NCI-H226 (cell line): ENCODE data around the gene TRAPPC2B.
A peak's percentile ranks its signal among the peaks of the same experiment; 100 is the strongest.

Experiments
- DNase-seq: peaks from one replicate; pipeline ENCODE4 v3.0.0-alpha.2; 2015

Gene TRAPPC2B

DNA sequence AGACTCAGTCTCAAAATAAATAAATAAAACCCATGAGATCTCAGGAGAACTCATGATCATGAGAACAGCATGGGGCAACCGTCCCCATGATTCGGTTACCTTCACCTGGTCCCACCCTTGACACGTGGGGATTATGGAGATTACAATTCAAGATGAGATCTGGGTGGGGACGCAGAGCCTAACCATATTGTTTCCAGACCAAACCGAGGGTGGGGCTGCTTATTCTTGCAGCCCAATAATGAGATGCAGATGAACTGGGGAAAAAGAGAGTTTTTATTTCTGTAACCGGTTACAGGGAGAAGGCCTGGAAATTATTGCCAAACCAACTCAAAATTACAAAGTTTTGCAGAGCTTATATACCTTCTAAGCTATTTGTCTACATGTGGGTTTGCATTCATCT, 12.8 kb downstream of the TRAPPC2B start:
- no peak for DNase-seq

DNA sequence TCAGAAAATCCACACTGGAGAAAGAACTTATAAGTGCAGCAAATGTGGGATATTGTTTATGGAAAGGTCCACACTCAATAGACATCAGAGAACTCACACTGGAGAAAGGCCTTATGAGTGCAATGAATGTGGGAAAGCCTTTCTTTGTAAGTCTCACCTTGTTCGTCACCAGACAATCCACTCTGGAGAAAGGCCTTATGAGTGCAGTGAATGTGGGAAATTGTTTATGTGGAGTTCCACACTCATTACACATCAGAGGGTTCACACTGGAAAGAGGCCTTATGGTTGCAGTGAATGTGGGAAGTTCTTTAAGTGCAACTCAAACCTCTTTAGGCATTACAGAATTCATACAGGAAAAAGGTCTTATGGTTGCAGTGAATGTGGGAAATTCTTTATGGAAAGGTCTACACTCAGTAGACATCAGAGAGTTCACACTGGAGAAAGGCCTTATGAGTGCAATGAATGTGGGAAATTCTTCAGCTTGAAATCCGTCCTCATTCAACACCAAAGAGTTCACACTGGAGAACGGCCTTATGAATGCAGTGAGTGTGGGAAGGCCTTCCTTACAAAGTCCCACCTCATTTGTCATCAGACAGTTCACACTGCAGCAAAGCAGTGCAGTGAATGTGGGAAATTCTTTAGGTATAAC, 14.3 kb downstream of the TRAPPC2B start:
- DNase-seq: no peak

DNA sequence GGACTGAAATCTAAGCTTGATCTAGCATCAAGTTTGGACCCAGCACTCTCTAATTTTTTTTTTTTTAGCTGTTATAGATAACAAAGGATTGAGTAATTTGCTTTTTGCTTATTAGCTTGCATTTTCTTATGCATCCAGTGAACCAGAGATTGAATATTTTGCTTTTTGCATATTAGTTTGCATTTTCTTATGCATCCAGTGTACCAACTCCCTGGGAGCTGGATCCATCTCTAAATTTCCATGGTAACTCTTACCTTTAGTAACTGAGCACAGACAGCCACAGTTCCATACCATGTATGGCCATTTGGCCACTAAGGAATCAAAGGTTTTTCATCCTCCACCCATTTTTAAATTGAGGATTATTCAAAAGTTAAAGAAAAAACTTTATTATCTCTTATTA, 17.6 kb downstream of the TRAPPC2B start:
- no peak for DNase-seq

DNA sequence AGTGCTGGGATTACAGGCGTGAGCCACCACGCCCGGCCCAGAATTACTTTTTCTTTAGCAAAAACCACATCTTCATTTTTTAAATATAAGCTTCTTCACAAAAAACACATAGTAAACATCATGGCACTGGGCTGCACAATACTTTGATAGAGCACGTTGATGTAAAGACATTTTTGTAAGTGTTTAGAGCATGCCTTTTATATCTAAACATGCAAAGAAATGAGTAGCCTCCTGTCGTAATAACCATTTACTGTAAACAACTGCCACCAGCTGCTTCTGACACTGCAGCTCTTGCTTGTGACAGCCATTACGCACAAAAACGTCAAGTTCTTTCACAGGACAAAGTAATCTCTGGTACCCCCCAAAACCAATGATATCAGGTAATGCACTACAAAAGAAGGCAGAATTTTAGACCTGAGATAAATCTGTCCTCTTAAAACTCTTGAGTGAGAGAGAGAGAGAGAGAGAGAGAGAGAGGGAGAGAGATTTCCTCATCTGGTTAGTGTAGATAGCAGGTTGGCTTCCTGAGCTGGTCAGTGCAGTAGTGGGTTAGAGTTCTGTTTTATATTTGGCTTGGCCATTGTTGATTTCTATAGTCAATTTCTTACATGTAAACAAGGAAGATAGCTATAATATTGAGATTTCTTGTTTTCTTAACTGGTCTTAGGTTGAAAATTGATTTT, 19.6 kb downstream of the TRAPPC2B start:
- DNase-seq: no peak

DNA sequence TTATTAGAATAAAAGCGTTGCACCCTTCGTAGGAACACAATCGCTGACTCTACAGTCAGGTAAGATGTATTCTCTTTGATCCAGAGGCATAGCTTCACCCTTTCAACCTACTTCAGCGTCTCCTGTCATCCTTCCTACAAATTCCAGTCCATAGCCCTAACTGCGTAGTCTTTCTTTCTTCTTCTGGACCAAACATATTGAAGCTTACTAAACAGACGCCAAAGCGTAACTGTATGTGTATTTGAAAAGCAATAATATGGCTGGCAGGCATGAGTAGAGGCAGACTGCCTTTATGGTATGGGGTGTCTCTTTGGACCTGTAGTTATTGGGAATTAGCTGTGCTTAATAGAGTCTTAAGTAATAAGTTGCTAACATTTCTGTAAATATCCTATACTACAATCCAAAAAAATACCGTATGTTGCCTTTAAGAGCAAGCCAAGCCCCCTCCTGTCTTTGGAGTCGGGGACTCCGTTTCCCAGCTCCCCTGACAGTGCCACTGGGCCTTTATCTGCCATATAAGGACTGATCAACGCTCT, 25.9 kb downstream of the TRAPPC2B start:
- no peak for DNase-seq

DNA sequence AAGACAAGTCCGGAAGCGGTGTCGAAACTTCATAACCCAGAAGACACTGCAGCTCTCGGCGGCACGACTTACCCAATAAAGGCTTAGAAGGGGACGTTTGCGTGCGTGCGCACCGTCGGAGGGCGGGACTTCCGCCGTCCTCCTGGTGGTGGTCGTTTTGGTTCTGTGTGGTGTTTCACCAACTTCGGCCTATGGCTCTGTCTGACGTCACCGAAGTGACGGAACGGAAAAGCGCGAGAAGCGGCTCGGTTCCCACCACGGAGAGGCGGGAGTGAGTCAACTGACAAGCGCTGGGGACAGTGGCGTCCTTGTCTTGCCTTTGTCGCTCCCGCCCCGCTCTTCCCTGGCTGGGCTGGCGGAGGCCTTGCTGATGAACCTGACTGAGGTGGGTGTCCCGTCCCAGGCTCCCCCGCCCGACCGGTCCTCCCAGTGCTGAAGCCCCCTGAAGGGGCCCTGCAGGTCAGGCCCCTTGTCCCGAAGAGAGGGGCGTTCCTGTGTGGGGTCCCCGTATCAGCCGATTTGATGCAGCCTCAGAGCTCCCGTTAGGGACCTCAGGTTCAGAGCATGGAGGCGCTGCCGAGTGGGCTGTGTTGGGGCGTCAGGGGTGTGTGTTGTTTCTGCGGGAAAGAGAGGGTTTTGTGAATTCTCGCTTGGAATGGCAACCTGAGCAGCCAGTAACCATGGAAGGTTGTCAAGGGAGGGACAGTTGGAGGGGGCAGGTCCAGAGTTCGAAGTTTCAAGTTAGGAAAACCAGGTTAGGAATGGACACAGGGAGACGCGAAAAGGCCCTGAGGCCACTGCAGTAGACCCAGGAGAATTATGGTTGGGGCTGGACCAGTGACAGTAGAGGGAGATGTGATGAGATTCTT, 26.6 kb downstream of the TRAPPC2B start, which contains the start of gene ZNF548:
ZNF548 (plus strand) TSS at position 125 of the 869 bp plus-strand sequence; CDS start at position 371, 246 bp downstream.
- DNase-seq: peak; percentile 99

DNA sequence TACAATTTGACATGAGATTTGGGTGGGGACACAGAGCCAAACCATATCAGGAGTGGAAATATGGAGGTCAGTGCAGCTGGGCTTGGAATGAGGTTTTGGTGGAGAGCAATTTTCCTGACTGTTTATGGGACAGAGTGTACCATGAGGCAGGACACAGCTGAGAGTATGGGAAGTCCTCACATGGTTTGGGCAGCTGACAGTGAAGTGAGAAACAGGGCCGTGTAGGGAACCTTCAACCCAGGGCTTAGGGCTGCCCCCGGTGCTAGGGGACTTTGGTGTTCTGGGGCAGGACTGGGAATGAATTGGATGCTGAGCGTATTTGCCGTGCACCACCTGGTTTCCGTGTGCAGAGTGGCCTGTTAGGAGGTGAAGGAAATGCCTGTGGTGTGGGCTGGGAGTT, 32.4 kb downstream of the TRAPPC2B start:
- DNase-seq: no peak

DNA sequence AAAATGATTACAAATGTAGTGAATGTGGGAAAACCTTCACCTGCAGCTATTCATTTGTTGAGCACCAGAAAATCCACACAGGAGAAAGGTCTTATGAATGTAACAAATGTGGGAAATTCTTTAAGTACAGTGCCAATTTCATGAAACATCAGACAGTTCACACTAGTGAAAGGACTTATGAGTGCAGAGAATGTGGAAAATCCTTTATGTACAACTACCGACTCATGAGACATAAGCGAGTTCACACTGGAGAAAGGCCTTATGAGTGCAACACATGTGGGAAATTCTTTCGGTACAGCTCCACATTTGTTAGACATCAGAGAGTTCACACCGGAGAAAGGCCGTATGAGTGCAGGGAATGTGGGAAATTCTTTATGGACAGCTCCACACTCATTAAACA, 35.5 kb downstream of the TRAPPC2B start:
- DNase-seq: no peak

DNA sequence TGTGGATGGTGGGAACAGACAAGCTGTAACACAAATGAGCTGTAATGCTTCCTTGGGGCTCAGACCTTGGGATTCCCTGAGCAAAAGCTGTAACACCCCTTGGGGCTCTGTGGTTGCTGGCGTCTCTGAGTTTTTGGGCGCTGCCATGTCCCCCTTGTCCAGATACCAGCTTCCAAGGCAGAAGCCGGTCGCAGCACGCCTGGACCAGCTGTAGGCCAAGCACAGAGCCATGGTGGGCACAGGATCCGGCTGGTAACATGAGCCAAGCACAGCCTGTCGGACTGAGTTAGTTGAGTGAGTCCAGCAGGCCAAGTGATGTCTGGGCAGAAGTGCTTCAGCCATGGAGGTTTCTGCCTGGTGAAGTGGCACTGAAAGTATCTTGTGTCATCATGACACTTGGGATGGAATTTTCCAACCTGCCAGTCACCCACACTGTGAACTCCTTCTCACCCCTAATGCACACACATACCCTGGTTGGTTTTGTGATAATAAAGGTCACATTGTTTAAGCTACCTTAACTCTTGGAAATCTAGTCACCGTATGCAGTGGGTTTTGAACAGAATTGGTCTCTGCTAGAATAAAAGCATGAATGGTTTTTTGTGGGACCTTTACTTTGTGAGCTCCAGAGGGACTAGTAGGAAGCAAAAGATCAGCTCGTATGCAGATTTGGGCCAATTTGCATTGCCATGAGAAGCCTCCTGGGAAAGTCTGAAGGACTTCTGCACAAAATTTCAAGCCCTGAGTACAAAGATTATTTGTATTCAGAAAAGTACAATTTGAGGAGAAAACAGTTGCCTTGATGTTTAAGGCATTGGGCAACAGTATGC, 40.6 kb downstream of the TRAPPC2B start:
- no peak for DNase-seq

DNA sequence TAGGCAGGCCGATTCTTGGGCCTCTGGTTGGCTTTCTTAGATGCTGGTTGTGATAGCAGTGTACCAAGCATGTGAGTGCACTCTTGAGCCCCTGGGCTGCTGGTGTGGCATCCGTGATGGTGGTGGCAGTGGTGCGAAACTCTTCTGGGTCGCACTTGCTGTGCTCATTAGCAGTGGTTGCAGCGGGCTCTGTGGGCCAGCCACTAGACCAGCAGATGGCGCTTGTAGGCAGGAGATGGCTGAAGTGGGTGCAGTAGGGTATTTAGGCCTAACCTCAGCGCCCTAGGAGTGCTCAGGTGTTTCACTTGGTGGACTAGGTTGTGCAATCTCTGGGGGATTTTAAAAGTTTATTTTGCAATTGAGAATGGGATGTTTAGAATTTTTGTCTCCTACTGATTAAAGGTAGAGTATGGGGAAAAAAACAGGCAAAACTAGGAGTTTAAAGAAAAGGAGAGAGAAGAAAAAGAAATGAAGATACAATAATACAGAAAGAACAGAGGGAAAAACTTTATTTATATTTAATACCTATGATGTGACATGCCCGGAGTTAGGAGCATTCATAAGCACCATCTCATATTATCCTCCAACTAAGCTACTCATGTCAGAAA, 43.3 kb downstream of the TRAPPC2B start:
- peak; percentile 72 for DNase-seq

DNA sequence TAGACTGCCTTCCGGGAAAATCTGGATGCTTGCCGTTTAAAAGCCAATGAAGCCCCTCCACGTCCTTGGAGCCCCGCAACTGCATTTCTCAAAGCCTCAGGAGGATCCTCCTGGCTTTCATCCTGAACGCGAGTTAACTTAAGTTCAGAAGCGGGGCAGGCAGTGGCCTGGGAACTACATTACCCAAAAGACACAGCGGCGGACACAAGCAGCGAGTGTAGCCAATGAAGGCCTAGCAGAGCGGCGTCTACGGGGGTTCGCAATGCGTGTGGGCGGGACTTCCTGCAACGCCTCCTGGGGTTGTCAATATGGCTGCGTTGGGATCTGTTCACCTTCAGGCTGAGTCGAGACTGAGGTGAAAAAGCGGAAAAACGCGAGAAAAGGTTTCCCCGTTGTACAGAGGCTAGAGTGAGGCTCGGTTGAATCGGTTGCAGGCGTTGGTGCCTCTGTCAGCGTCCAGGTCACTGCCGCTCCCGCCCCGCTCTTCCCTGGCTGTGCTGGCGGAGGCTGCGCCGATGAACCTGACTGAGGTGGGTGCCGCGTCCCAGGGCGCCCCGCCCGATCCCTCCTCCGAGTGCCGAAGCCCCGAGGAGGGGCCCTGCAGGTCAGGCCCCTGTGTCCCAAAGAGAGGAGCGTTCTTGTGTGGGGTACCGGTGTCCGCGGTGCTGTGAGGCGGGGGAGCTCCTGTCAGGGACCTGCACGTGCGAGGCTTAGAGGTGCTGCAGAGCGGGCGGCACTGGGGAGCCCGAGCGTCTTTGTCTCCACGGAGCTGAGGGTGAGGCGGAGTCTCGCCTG, 47.7 kb downstream of the TRAPPC2B start, which contains the start of gene ZNF17:
ZNF17 (plus strand) TSS at position 285 of the 795 bp plus-strand sequence. CDS start 2,455 bp downstream, outside the sequence.
- peak; percentile 98 for DNase-seq
